Mammary epithelial cell (primary cell): Measurements from ENCODE around the gene BLNK.

Experiments used
- CTCF ChIP-seq, 2 donors: IDR thresholded peaks in 1 of 2; conservative IDR thresholded peaks in 1 of 2; 2 replicates each; pipeline ENCODE4 v1.5.1; 2011 to 2012; ENCODE audit warnings: inconsistent platforms in 2 of 2, low read length in 2 of 2, mild to moderate bottlenecking in 2 of 2, control low read depth in 1 of 2, low read depth in 1 of 2; ENCODE audit not compliant: insufficient read depth in 1 of 2; ENCODE audit errors: extremely low read depth in 1 of 2
- EZH2 ChIP-seq: IDR thresholded peaks from 2 replicates; pipeline ENCODE4 v1.6.1; 2012; ENCODE audit warnings: low read length, inconsistent platforms, borderline replicate concordance

- TF ChIP-seq CTCF (conservative IDR thresholded peaks at IDR 0.05 in 1 of 2, IDR thresholded peaks at IDR 0.05 in 1 of 2; ENCODE audit: extremely low read depth in 1 of 2, insufficient read depth in 1 of 2, low read depth in 1 of 2, low read length in 2 of 2) (no peak), EZH2 (no peak)
Observed at GRCh38 chr10:96287392-96288105, 16.2 kb upstream of the BLNK start.
